ENCODE results near the gene LRRC55. TPM values are rescaled to one million over a fixed set of nuclear protein-coding genes. Genes with fewer than 3 reads are reported as not detected.

The LRRC55 gene, protein sequence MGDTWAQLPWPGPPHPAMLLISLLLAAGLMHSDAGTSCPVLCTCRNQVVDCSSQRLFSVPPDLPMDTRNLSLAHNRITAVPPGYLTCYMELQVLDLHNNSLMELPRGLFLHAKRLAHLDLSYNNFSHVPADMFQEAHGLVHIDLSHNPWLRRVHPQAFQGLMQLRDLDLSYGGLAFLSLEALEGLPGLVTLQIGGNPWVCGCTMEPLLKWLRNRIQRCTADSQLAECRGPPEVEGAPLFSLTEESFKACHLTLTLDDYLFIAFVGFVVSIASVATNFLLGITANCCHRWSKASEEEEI
- not detected in 2 replicates for total RNA-seq

DNA sequence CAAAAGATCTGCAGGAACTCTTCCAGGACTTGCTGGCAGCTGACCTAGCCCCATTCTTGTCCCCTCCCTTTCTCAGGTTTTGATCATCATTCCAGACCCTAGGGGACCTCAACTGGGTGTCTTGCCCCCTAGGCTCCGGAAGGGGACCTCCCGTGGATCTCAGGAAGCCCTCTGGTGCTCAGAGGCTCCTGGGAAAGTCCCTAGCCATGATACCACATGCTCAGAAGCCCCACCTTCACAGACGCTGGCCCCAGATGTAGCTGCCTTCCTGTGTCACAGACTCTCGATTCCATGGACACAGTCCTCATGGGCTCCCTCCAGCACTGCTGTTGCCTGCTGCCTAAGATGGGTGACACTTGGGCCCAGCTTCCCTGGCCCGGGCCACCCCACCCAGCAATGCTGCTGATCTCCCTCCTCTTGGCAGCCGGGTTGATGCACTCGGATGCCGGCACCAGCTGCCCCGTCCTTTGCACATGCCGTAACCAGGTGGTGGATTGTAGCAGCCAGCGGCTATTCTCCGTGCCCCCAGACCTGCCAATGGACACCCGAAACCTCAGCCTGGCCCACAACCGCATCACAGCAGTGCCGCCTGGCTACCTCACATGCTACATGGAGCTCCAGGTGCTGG is at the start of gene LRRC55:
Gene LRRC55 (plus strand): TSS at position 276 of the 628 bp plus-strand sequence. CDS start 70 bp downstream, at position 346.

GRCh38 chr11:57237204-57237681 is 55.5 kb downstream of the LRRC55 start, which contains the start of gene APLNR:
APLNR (minus strand) TSS chr11:57237250; CDS start chr11:57237004, 246 bp downstream.

Other genes with a start within 250 kb of the LRRC55 start
- not detected in 2 replicates for gene OR5AK2, start 193.0 kb upstream of the LRRC55 start, total RNA-seq
- not detected in 2 replicates for gene APLNR, start 55.3 kb downstream of the LRRC55 start, total RNA-seq
- gene TNKS1BP1, start 143.0 kb downstream of the LRRC55 start, total RNA-seq, result 90.4 and 93.2 TPM in 2 replicates
- 79.5 and 155 TPM in 2 replicates for gene SSRP1, start 153.9 kb downstream of the LRRC55 start, total RNA-seq
- not detected in 2 replicates for gene P2RX3, start 156.4 kb downstream of the LRRC55 start, total RNA-seq
- gene PRG3, start 199.2 kb downstream of the LRRC55 start, total RNA-seq, result not detected in 2 replicates
- gene PRG2, start 208.7 kb downstream of the LRRC55 start, total RNA-seq, result 0.11 and 0.37 TPM in 2 replicates
- 85.2 and 98.7 TPM in 2 replicates for gene SLC43A3, start 245.2 kb downstream of the LRRC55 start, total RNA-seq